H9 (cell line): ENCODE data around the gene ITPKB. TPM values are rescaled to one million over a fixed set of nuclear protein-coding genes. Genes with fewer than 3 reads are reported as not detected.

Experiments
- DNase-seq: peaks from one replicate; pipeline ENCODE4 v3.0.0-alpha.2; 2017
- H2AFZ ChIP-seq: one replicate; pipeline ENCODE4 v1.6.1; 2013; ENCODE audit warnings: mild to moderate bottlenecking, low read length, control low read depth, moderate library complexity
- H2AK5ac ChIP-seq: 2 replicates; pipeline ENCODE4 v1.6.1; 2013; ENCODE audit warnings: low read length, control low read depth, mixed read lengths; ENCODE audit not compliant: insufficient read length
- H2BK120ac ChIP-seq: one replicate; pipeline ENCODE4 v1.6.1; 2013; ENCODE audit warnings: low read depth, mild to moderate bottlenecking, low read length, control low read depth, inconsistent platforms; ENCODE audit not compliant: poor library complexity, severe bottlenecking
- H2BK12ac ChIP-seq: 2 replicates; pipeline ENCODE4 v1.6.1; 2013; ENCODE audit warnings: low read length, control low read depth, mixed read lengths, low read depth; ENCODE audit not compliant: insufficient read length
- H2BK15ac ChIP-seq: 2 replicates; pipeline ENCODE4 v1.6.1; 2013; ENCODE audit warnings: low read depth, low read length, control low read depth
- H2BK20ac ChIP-seq: one replicate; pipeline ENCODE4 v1.6.1; 2013; ENCODE audit warnings: low read depth, mild to moderate bottlenecking, low read length, control low read depth, inconsistent platforms; ENCODE audit not compliant: poor library complexity, severe bottlenecking
- H2BK5ac ChIP-seq: 2 replicates; pipeline ENCODE4 v1.6.1; 2013; ENCODE audit warnings: low read length, control low read depth, mixed read lengths; ENCODE audit not compliant: insufficient read length
- H3K14ac ChIP-seq: 2 replicates; pipeline ENCODE4 v1.6.1; 2013; ENCODE audit warnings: low read length, control low read depth; ENCODE audit not compliant: insufficient read depth
- H3K18ac ChIP-seq: 2 replicates; pipeline ENCODE4 v1.6.1; 2013; ENCODE audit warnings: low read depth, mild to moderate bottlenecking, mixed read lengths, low read length, control low read depth; ENCODE audit not compliant: insufficient read length
- H3K23ac ChIP-seq: 2 replicates; pipeline ENCODE4 v1.6.1; 2013; ENCODE audit warnings: low read length, control low read depth, mixed read lengths, low read depth; ENCODE audit not compliant: insufficient read length
- H3K23me2 ChIP-seq: 2 replicates; pipeline ENCODE4 v1.6.1; 2013; ENCODE audit warnings: low read depth, mild to moderate bottlenecking, mixed read lengths, low read length, control low read depth; ENCODE audit not compliant: insufficient read length, poor library complexity, severe bottlenecking
- H3K27ac ChIP-seq: 2 replicates; pipeline ENCODE4 v1.5.1; 2013; ENCODE audit warnings: low read length, control low read depth, mixed read lengths, low read depth; ENCODE audit not compliant: insufficient read length
- H3K27me3 ChIP-seq: 2 replicates; pipeline ENCODE4 v1.6.1; 2013; ENCODE audit warnings: low read length, control low read depth, inconsistent platforms; ENCODE audit not compliant: insufficient read depth
- H3K4ac ChIP-seq: 2 replicates; pipeline ENCODE4 v1.6.1; 2013; ENCODE audit warnings: low read depth, mild to moderate bottlenecking, control low read depth, inconsistent platforms, low read length, moderate library complexity
- H3K4me1 ChIP-seq: 2 replicates; pipeline ENCODE4 v1.6.1; 2013; ENCODE audit warnings: low read length, control low read depth, inconsistent platforms; ENCODE audit not compliant: insufficient read depth
- H3K4me2 ChIP-seq: 2 replicates; pipeline ENCODE4 v1.6.1; 2013; ENCODE audit warnings: low read length, control low read depth, mixed read lengths; ENCODE audit not compliant: insufficient read length, insufficient read depth
- H3K56ac ChIP-seq: 2 replicates; pipeline ENCODE4 v1.6.1; 2013; ENCODE audit warnings: low read depth, mild to moderate bottlenecking, mixed read lengths, low read length, control low read depth; ENCODE audit not compliant: insufficient read length
- H3K79me1 ChIP-seq: 2 replicates; pipeline ENCODE4 v1.6.1; 2013; ENCODE audit warnings: low read depth, mild to moderate bottlenecking, moderate library complexity, low read length, control low read depth, inconsistent platforms; ENCODE audit not compliant: insufficient read depth, poor library complexity, severe bottlenecking
- H3K79me2 ChIP-seq: 2 replicates; pipeline ENCODE4 v1.6.1; 2013; ENCODE audit warnings: low read length, control low read depth, inconsistent platforms; ENCODE audit not compliant: insufficient read depth
- H3K9ac ChIP-seq: 2 replicates; pipeline ENCODE4 v1.6.1; 2013; ENCODE audit warnings: low read length, control low read depth, mixed read lengths; ENCODE audit not compliant: insufficient read length; ENCODE audit errors: extremely low read depth
- H3K9me3 ChIP-seq: one replicate; pipeline ENCODE4 v1.6.1; 2013; ENCODE audit warnings: low read depth, low read length, inconsistent platforms; ENCODE audit not compliant: control insufficient read depth
- H3T11ph ChIP-seq: one replicate; pipeline ENCODE4 v1.6.1; 2013; ENCODE audit warnings: mild to moderate bottlenecking, low read length, control low read depth, inconsistent platforms
- H4K20me1 ChIP-seq: one replicate; pipeline ENCODE4 v1.6.1; 2013; ENCODE audit not compliant: control insufficient read depth, insufficient read length, insufficient read depth
- H4K5ac ChIP-seq: 2 replicates; pipeline ENCODE4 v1.6.1; 2013; ENCODE audit warnings: low read depth, mild to moderate bottlenecking, mixed read lengths, low read length, control low read depth; ENCODE audit not compliant: insufficient read length
- H4K8ac ChIP-seq: replicated peaks from 2 replicates; pipeline ENCODE4 v1.6.1; 2013; ENCODE audit warnings: low read length, control low read depth, mixed read lengths, low read depth; ENCODE audit not compliant: insufficient read length
- H4K91ac ChIP-seq: 2 replicates; pipeline ENCODE4 v1.6.1; 2013; ENCODE audit warnings: low read depth, mild to moderate bottlenecking, moderate library complexity, mixed read lengths, low read length, control low read depth; ENCODE audit not compliant: insufficient read length
- H3K27ac Mint-ChIP-seq, 3 experiments: 2 replicates in 2 of 3; 3 replicates in 1 of 3; pipeline ENCODE4 v1.8.0; 2020 to 2021; ENCODE audit warnings: mixed read lengths in 3 of 3, mild to moderate bottlenecking in 1 of 3, moderate library complexity in 1 of 3
- H3K27me3 Mint-ChIP-seq: 2 replicates; pipeline ENCODE4 v1.8.0; 2021; ENCODE audit warnings: low read depth, mild to moderate bottlenecking, moderate library complexity, mixed read lengths
- H3K36me3 Mint-ChIP-seq, 3 experiments: 2 replicates in 2 of 3; 3 replicates in 1 of 3; pipeline ENCODE4 v1.8.0; 2020 to 2021; ENCODE audit warnings: low read depth in 3 of 3, mixed read lengths in 3 of 3; ENCODE audit not compliant: insufficient read depth in 1 of 3
- H3K4me1 Mint-ChIP-seq, 2 experiments: 2 replicates each; pipeline ENCODE4 v1.8.0; 2020; ENCODE audit warnings: mixed read lengths in 2 of 2
- H3K4me3 Mint-ChIP-seq, 2 experiments: 2 replicates in 1 of 2; 3 replicates in 1 of 2; pipeline ENCODE4 v1.8.0; 2020 to 2021; ENCODE audit warnings: mild to moderate bottlenecking in 2 of 2, mixed read lengths in 2 of 2, moderate library complexity in 1 of 2
- H3K9me3 Mint-ChIP-seq, 2 experiments: 2 replicates in 1 of 2; 3 replicates in 1 of 2; pipeline ENCODE4 v1.8.0; 2020; ENCODE audit warnings: mild to moderate bottlenecking in 2 of 2, mixed read lengths in 2 of 2, moderate library complexity in 1 of 2
- CTCF ChIP-seq: fragments of 200-600 bp; sonication (generic); conservative IDR thresholded peaks from 3 replicates; pipeline ENCODE4 v1.8.0; 2021; ENCODE audit warnings: antibody characterized with exemption, mild to moderate bottlenecking
- WGBS: extraction: QIAGEN DNeasy Blood & Tissue Kit; methylation state at CpG from one replicate; pipeline ENCODE4 v1.1.7; 2013; ENCODE audit warnings: missing lambda C conversion rate, low lambda C conversion rate, mixed read lengths; ENCODE audit not compliant: insufficient read length; ENCODE audit errors: extremely low coverage; 5-methylcytosine and 5-hydroxymethylcytosine counted together
- total RNA-seq: library from RNA; stranded (reverse); gene quantifications from 2 replicates; pipeline ENCODE4 v1.2.1, GENCODE V29; 2021

The ITPKB gene
- total RNA-seq, 1 experiment from 2014 or later: 3.8 TPM

GRCh38 chr1:226582966-226583365, 156.1 kb downstream of the ITPKB start:
- no CpG with 5 or more reads among the region's 3 CpGs for whole genome bisulfite sequencing
- no peak for DNase-seq
- H3K23ac ChIP-seq: no peak overlapping the region

More at GRCh38 chr1:226582966-226583365, 156.1 kb downstream of the ITPKB start:
- Histone ChIP-seq H2BK120ac (no peak overlapping the region), H3K9ac (no peak overlapping the region), H4K20me1 (no peaks in the 10 kb centered on the region), H3K79me2 (no peaks in the 10 kb centered on the region), H2BK20ac (no peak overlapping the region), H3K23me2 (no peaks in the 10 kb centered on the region), H2BK12ac (no peak overlapping the region), H2AK5ac (no peak overlapping the region), H2BK5ac (no peak overlapping the region), H3K18ac (no peak overlapping the region), H3K79me1 (no peaks in the 10 kb centered on the region), H3K4me2 (no peak overlapping the region), H3K27me3 (no peaks in the 10 kb centered on the region; the same call in 1 of the 2 replicates), H3K4me1 (no peaks in the 10 kb centered on the region), H2BK15ac (no peak overlapping the region), H3K14ac (no peak overlapping the region), H3K4ac (no peak overlapping the region), H3K27ac (no peak overlapping the region), H4K5ac (no peak overlapping the region), H3K9me3 (no peaks in the 10 kb centered on the region), H3T11ph (no peak overlapping the region), H2AFZ (no peak overlapping the region), H3K56ac (no peak overlapping the region), H4K91ac (no peak overlapping the region), H4K8ac (no peak overlapping the region)
- no peak overlapping the region for H3K4me3 Mint-ChIP-seq
- H3K4me1 Mint-ChIP-seq: no peaks in the 10 kb centered on the region
- peaks cover 0 to 1% (median 0%) of the 10 kb centered on the region in 3 experiments; a peak in 1 of 7 replicates for H3K36me3 Mint-ChIP-seq
- no peak overlapping the region; a peak in 1 of 7 replicates for H3K27ac Mint-ChIP-seq
- no peaks in the 10 kb centered on the region for H3K9me3 Mint-ChIP-seq
- H3K27me3 Mint-ChIP-seq: peaks cover 3% of the 10 kb centered on the region
- no peak for TF ChIP-seq CTCF

Other genes with a start within 250 kb of the ITPKB start
- gene STUM, start 190.5 kb downstream of the ITPKB start, total RNA-seq: 0.09 and 0.11 TPM in 2 replicates
- 17.4 and 19.8 TPM in 2 replicates for gene PSEN2, start 131.3 kb upstream of the ITPKB start, total RNA-seq
- gene COQ8A, start 201.0 kb upstream of the ITPKB start, total RNA-seq: 25.8 and 26.0 TPM in 2 replicates